GM18502 (cell line): Measurements from ENCODE around the gene XXYLT1.

Source experiments
- ATAC-seq: cut with Tn5 transposase; IDR thresholded peaks from one replicate; pipeline ENCODE4 v1.9.1; 2021; ENCODE audit warnings: mild to moderate bottlenecking; ENCODE audit not compliant: unreplicated experiment, poor library complexity

The XXYLT1 gene

DNA sequence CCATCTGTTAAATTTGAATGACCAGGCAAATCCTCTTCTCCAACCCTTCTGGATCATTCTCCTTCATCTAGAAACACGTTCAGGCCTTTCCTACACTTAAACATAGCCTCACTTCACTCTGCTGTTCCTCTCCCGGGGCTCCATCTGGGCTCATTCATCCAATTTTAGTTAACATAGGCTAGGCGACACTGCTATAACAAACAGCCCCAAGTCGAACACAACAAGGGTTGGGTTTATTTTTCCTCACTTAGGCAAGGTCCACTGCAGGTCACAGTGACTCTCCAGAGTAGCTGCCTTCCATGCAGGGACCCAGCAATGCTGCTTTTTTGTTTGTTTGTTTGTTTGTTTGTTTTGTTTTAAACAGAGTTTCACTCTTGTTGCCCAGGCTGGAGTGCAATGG lies 250.8 kb downstream of the XXYLT1 start:
- ATAC-seq, result no peak

DNA sequence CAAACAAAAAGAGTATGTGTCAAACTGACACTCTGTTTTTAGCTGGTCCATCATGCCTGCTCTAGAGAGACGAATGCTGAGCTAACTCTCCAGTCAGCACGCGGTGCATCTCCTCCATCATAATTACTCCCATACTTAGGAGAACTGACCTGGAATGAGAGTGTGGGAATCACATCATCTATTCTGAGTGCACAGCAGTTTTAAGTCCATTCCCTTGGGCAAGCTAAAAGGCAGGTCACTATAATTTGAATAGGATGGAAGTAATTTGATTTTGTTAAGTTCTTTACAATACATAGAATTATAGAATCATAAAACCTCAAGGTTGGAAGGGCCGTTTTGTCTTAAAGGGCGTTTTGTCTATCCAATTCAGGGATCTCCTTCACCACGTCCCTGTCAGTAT lies 251.6 kb downstream of the XXYLT1 start:
- ATAC-seq, result no peak
